KBM-7 (cell line): ENCODE measurements around the gene LRRC70.
A peak's percentile ranks its signal among the peaks of the same experiment; 100 is the strongest.

Source experiments
- DNase-seq: peaks from one replicate; pipeline ENCODE4 v3.0.0-alpha.2; 2015
- in situ Hi-C: fragments of 300-500 bp; cut with MboI; formaldehyde crosslinking; loops from 2 replicates; pipeline ENCODE4 v1.14.3; 2020; ENCODE audit warnings: low sequenced_read_pairs, low pct_unique_long_range_greater_than_20kb, mixed read lengths

The LRRC70 gene

GRCh38 chr5:62569470-62569869 is 9.1 kb upstream of the LRRC70 start:
- no peak for DNase-seq

GRCh38 chr5:62572918-62573514 is 5.6 kb upstream of the LRRC70 start:
- in situ Hi-C loops: no loop called here
- DNase-seq: no peak

More at GRCh38 chr5:62569470-62569869, 9.1 kb upstream of the LRRC70 start:
- in situ Hi-C loops: no loop called here

GRCh38 chr5:62574599-62574998 is 4.0 kb upstream of the LRRC70 start:
- no peak for DNase-seq
- in situ Hi-C loops: no loop called here

- no peak for DNase-seq
- in situ Hi-C loops: no loop called here
Measured at GRCh38 chr5:62575066-62575465, 3.6 kb upstream of the LRRC70 start.

GRCh38 chr5:62575489-62575888 is 3.1 kb upstream of the LRRC70 start:
- DNase-seq: peak; percentile 43
- in situ Hi-C loops: no loop called here

- in situ Hi-C loops: no loop called here
- no peak for DNase-seq
Measured at GRCh38 chr5:62576570-62577170, 1.9 kb upstream of the LRRC70 start.

GRCh38 chr5:62577488-62577887 is 1.1 kb upstream of the LRRC70 start:
- no peak for DNase-seq

GRCh38 chr5:62579761-62580160 is 1.1 kb downstream of the LRRC70 start:
- no peak for DNase-seq
- in situ Hi-C loops: no loop called here

More at GRCh38 chr5:62577488-62577887, 1.1 kb upstream of the LRRC70 start:
- in situ Hi-C loops: no loop called here

GRCh38 chr5:62581836-62582597 is 3.4 kb downstream of the LRRC70 start:
- in situ Hi-C loops: no loop called here
- no peak for DNase-seq

GRCh38 chr5:62584391-62584790 is 5.8 kb downstream of the LRRC70 start:
- DNase-seq: peak; percentile 18
- in situ Hi-C loops: no loop called here

- in situ Hi-C loops: no loop called here
- DNase-seq: no peak
Measured at GRCh38 chr5:62585306-62585705, 6.7 kb downstream of the LRRC70 start.

- in situ Hi-C loops: no loop called here
- DNase-seq: peak; percentile 37
Measured at GRCh38 chr5:62585751-62586150, 7.1 kb downstream of the LRRC70 start.

- in situ Hi-C loops: no loop called here
- no peak for DNase-seq
Measured at GRCh38 chr5:62587737-62588136, 9.1 kb downstream of the LRRC70 start.

- in situ Hi-C loops: no loop called here
- no peak for DNase-seq
Measured at GRCh38 chr5:62588668-62589067, 10.0 kb downstream of the LRRC70 start.

- in situ Hi-C loops: no loop called here
- no peak for DNase-seq
Measured at GRCh38 chr5:62589504-62589903, 10.9 kb downstream of the LRRC70 start.

GRCh38 chr5:62590387-62590786 is 11.8 kb downstream of the LRRC70 start:
- in situ Hi-C loops: no loop called here
- DNase-seq: no peak

GRCh38 chr5:62592558-62592957 is 13.9 kb downstream of the LRRC70 start:
- in situ Hi-C loops: no loop called here
- DNase-seq: peak; percentile 36

- DNase-seq: no peak
- in situ Hi-C loops: no loop called here
Measured at GRCh38 chr5:62593331-62593730, 14.7 kb downstream of the LRRC70 start.

GRCh38 chr5:62594364-62594984 is 15.9 kb downstream of the LRRC70 start:
- in situ Hi-C loops: no loop called here
- no peak for DNase-seq

- no peak for DNase-seq
Measured at GRCh38 chr5:62596096-62596495, 17.5 kb downstream of the LRRC70 start.

More at GRCh38 chr5:62596096-62596495, 17.5 kb downstream of the LRRC70 start:
- in situ Hi-C loops: no loop called here
